Ishikawa (cell line): Measurements from ENCODE around the gene WNT2.

Source experiments
- CEBPB ChIP-seq: IDR thresholded peaks from 2 replicates; pipeline ENCODE4 v1.6.1; 2012
- CREB1 ChIP-seq: IDR thresholded peaks from 2 replicates; pipeline ENCODE4 v1.6.1; 2012; ENCODE audit warnings: low read depth
- EGR1 ChIP-seq: IDR thresholded peaks from 2 replicates; pipeline ENCODE4 v1.6.1; 2012
- EP300 ChIP-seq: IDR thresholded peaks from 2 replicates; pipeline ENCODE4 v1.6.1; 2012; ENCODE audit warnings: borderline replicate concordance
- FOXM1 ChIP-seq: IDR thresholded peaks from 2 replicates; pipeline ENCODE4 v1.6.1; 2012; ENCODE audit warnings: low read depth, borderline replicate concordance
- MAX ChIP-seq: IDR thresholded peaks from 2 replicates; pipeline ENCODE4 v1.6.1; 2012
- RAD21 ChIP-seq: IDR thresholded peaks from 2 replicates; pipeline ENCODE4 v1.6.1; 2012; ENCODE audit warnings: low read depth
- REST ChIP-seq: IDR thresholded peaks from 2 replicates; pipeline ENCODE4 v1.6.1; 2012; ENCODE audit warnings: low read depth, mild to moderate bottlenecking
- TAF1 ChIP-seq: IDR thresholded peaks from 2 replicates; pipeline ENCODE4 v1.6.1; 2012; ENCODE audit warnings: low read depth, mild to moderate bottlenecking
- TEAD4 ChIP-seq: IDR thresholded peaks from 2 replicates; pipeline ENCODE4 v1.6.1; 2012
- YY1 ChIP-seq: IDR thresholded peaks from 2 replicates; pipeline ENCODE4 v1.6.1; 2012; ENCODE audit warnings: low read depth
- ZBTB7A ChIP-seq: IDR thresholded peaks from 2 replicates; pipeline ENCODE4 v1.6.1; 2012; ENCODE audit warnings: low read depth

- TF ChIP-seq EGR1 (no peak), TEAD4 (no peak), EP300 (no peak), RAD21 (no peak), YY1 (no peak), TAF1 (no peak), ZBTB7A (no peak), MAX (no peak), CEBPB (no peak), REST (no peak), FOXM1 (no peak), CREB1 (no peak)
Observed at GRCh38 chr7:117285826-117286225, 37.0 kb downstream of the WNT2 start.
